Heart right ventricle (tissue), 16 donors: ENCODE data around the gene PLEKHH3. TPM values are rescaled to one million over a fixed set of nuclear protein-coding genes. Genes with fewer than 3 reads are reported as not detected.

ENCODE experiments used
- ATAC-seq, 8 donors: fragments of 200-7000 bp; cut with Tn5 transposase; one replicate each; pipeline ENCODE4 v1.9.1; 2020; ENCODE audit warnings: mild to moderate bottlenecking in 8 of 8, moderate library complexity in 8 of 8, moderate number of reproducible peaks in 1 of 8
- DNase-seq, 2 donors: peaks; one replicate each; pipeline ENCODE4 v3.0.0-alpha.2; 2020
- H3K27ac ChIP-seq, 10 donors: fragments of 200-600 bp; sonication (generic) in 2 of 10; one replicate each; pipeline versions ENCODE4 v1.5.0 to v1.8.0; 2020 to 2022; ENCODE audit warnings: mild to moderate bottlenecking in 3 of 10
- H3K27me3 ChIP-seq, 7 donors: fragments of 200-600 bp; one replicate each; pipeline ENCODE4 v1.8.0; 2021 to 2022; ENCODE audit warnings: mild to moderate bottlenecking in 2 of 7
- H3K36me3 ChIP-seq, 9 donors: fragments of 200-600 bp; sonication (generic) in 1 of 9; one replicate each; pipeline versions ENCODE4 v1.5.0 to v1.8.0; 2020 to 2022; ENCODE audit warnings: mild to moderate bottlenecking in 2 of 9
- H3K4me1 ChIP-seq, 9 donors: fragments of 200-600 bp; sonication (generic) in 1 of 9; one replicate each; pipeline versions ENCODE4 v1.5.0 to v1.8.0; 2020 to 2022; ENCODE audit warnings: mild to moderate bottlenecking in 4 of 9
- H3K4me3 ChIP-seq, 10 donors: fragments of 200-600 bp; sonication (generic) in 2 of 10; one replicate each; pipeline versions ENCODE4 v1.5.0 to v1.8.0; 2020 to 2022; ENCODE audit warnings: mild to moderate bottlenecking in 7 of 10, moderate library complexity in 2 of 10
- H3K9me3 ChIP-seq, 11 donors: fragments of 200-600 bp in 10 of 11; sonication (generic) in 2 of 11; one replicate each; pipeline versions ENCODE4 v1.5.0 to v1.8.0; 2013 to 2022; ENCODE audit warnings: mild to moderate bottlenecking in 2 of 11, control low read depth in 1 of 11, moderate library complexity in 1 of 11
- CTCF ChIP-seq, 9 donors: fragments of 200-600 bp; sonication (generic) in 2 of 9; IDR thresholded peaks; one replicate each; pipeline versions ENCODE4 v1.5.0 to v1.8.0; 2021 to 2022; ENCODE audit warnings: antibody characterized with exemption in 9 of 9, mild to moderate bottlenecking in 5 of 9, moderate library complexity in 1 of 9
- WGBS, 2 donors: extraction: QIAGEN DNeasy Blood & Tissue Kit; methylation state at CpG; one replicate each; pipeline ENCODE4 v1.1.7; 2013; ENCODE audit warnings: inconsistent platforms in 1 of 2; 5-methylcytosine and 5-hydroxymethylcytosine counted together
- intact Hi-C, 10 donors: fragments of 100-400 bp; cut with DNase I; formaldehyde crosslinking; loops; one replicate each; pipeline versions ENCODE4 v1.11.1 to v1.14.2; 2022
- polyA plus RNA-seq, 2 donors: library from polyadenylated mRNA; stranded (reverse); fragments of 200-250 nt; gene quantifications; one replicate each; pipeline ENCODE4 v1.2.3, GENCODE V29; 2013
- total RNA-seq, 10 donors: library from RNA; stranded (reverse); fragmentation: NEBNext Ultra II Directional in 3 of 10; extraction: Animal tissue kit (Norgen Biotek cat#: 25700) in 3 of 10; gene quantifications; one replicate each; pipeline versions ENCODE4 v1.2.1 to v1.2.4, GENCODE V29; 2021 to 2023
- donor health status: Arrhythmogenic right ventricular cardiomyopathy.
- donor health status: ischemic (EF 13 %, LVEDD 7.1; RV severe dilation, severe dysfunction).
- donor health status: healthy with polysubstance abuse.
- donor health status: DM: no; HTN: yes; CAD: no.
- donor health status: DM: no; HTN: no; CAD: no.
- donor health status: ischemic (EF 25% LVEDD 6.9; RV normal size, moderate dysfunction).
- donor health status: ischemic (EF 25% LVEDD 5.7; RV mildly dilated, moderate dysfunction).
- donor health status: healthy.
- donor health status: DM: yes; HTN: yes; CAD: no.
- donor health status: Ischemic cardiomyopathy.
- donor health status: ischemic (EF 35%, LVEDD 5.7; RV mildly dilated, moderate dysfunction).
- donor health status: nonischemic (EF 11% LVEDD 7.7; RV severe dilation, severe dysfunction).
- donor health status: DM: yes; HTN: yes; CAD: no.
- donor health status: PGD.
- donor health status: ischemic (EF 29% LVEDD 5.4; RV normal size, mild dysfunction).
- donor health status: nonischemic (EF 23%, LVEDD 6.1; RV moderate dilation, normal function).

The PLEKHH3 gene
- total and polyA plus RNA-seq, 12 donors, result 12.8 to 42.1 (median 22.8) TPM

DNA sequence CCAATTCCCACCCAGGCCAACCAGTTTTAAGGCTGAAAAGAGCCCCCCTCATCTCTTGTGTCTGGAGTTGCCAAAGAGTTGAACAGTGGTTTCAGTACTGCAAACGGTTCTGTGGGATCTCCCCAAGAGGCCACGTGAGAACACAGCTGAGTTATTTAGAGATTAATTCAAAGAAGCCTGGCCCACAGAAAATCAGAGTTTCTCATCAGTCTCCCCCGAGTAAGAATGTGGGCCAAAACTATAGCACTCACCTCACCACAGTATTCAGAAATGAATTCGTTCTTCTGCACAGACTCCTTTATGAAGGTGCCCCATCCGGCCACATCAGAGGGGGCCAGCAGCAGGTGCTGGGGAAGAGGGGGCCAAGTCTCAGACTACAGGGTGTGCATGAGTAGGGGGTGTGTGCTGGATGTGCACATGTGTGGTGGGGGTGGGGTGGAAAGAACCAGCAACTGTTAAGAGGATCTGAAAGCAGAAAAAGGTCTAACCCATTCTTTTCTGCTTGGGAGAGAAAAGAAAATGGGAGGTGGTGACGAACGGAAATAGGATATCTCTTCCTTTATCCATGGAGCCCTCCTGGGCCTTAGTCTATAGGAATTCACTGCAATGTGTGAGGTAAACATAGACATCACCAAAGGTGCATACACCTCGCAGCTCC, 28.2 kb upstream of the PLEKHH3 start:
- no peaks in the 10 kb centered on the region for H3K27me3 ChIP-seq
- intact Hi-C loops, result no loop called here
- no peak for ATAC-seq
- H3K4me1 ChIP-seq, result no peaks in the 10 kb centered on the region
- no peaks in the 10 kb centered on the region for H3K9me3 ChIP-seq
- DNase-seq, result no peak
- no peak for TF ChIP-seq CTCF (IDR thresholded peaks at IDR 0.05)
- 86 to 88% methylated on average over 8 of the region's 8 CpGs for WGBS, 2 donors
- no peak overlapping the region for H3K4me3 ChIP-seq
- no peak overlapping the region for H3K27ac ChIP-seq
- peaks cover 15 to 100% (median 92%) of the 10 kb centered on the region in 9 donors for H3K36me3 ChIP-seq

DNA sequence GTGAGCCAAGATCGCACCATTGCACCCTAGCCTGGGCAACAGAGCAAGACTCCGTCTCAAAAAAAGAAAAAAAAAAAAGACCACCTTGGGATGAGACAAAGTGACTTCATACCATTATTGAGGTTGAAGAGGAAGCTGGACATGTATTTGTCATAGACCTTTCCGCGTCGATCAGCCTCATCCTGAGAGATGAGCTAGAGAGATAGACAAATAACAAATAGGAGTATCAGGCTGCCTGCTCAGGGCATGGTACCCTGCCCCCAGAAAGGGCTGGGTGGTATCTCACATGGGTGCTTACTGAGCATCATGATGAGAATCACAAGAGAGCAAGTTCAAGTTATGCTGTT, 27.7 kb upstream of the PLEKHH3 start:
- intact Hi-C loops, result no loop called here
- DNase-seq (no peak), ATAC-seq (no peak)
- no peaks in the 10 kb centered on the region for H3K27me3 ChIP-seq
- H3K4me1 ChIP-seq, result peaks cover 0 to 2% (median 1%) of the 10 kb centered on the region in 9 donors
- 95 to 96% methylated on average over 5 of the region's 5 CpGs for WGBS, 2 donors
- H3K4me3 ChIP-seq, result no peak overlapping the region
- no peak for TF ChIP-seq CTCF (IDR thresholded peaks at IDR 0.05)
- no peak overlapping the region for H3K27ac ChIP-seq
- H3K36me3 ChIP-seq, result peaks cover 15 to 100% (median 87%) of the 10 kb centered on the region in 9 donors
- no peaks in the 10 kb centered on the region for H3K9me3 ChIP-seq

DNA sequence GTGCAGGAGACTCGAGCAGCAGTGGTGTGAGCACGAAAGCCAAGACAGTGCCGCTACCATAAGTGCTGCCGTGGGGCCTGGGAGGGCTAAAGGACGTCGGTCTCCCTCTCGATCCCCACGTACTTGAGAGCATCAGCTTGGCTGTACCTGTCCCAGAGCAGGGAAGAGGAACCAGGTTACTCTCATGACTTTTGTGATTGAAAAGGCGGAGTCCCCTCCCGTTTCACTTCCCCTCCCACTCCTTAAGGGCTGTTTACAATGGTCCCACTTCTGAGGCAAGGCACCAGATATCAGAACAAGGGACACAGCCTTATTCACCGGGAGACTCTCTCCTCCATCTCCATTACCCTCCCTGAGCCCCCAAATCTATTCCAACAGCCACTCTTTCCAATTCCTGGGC, 25.7 kb upstream of the PLEKHH3 start:
- ATAC-seq, result no peak
- peaks cover 0 to 11% (median 7%) of the 10 kb centered on the region in 9 donors for H3K4me1 ChIP-seq
- H3K4me3 ChIP-seq, result no peak overlapping the region
- DNase-seq, result no peak
- no peak overlapping the region for H3K27ac ChIP-seq
- H3K9me3 ChIP-seq, result no peaks in the 10 kb centered on the region
- peaks cover 8 to 93% (median 73%) of the 10 kb centered on the region in 9 donors for H3K36me3 ChIP-seq
- intact Hi-C loops, result no loop called here
- no peaks in the 10 kb centered on the region for H3K27me3 ChIP-seq
- TF ChIP-seq CTCF (IDR thresholded peaks at IDR 0.05), result no peak
- WGBS, 2 donors, result 88% methylated on average over 11 of the region's 11 CpGs

DNA sequence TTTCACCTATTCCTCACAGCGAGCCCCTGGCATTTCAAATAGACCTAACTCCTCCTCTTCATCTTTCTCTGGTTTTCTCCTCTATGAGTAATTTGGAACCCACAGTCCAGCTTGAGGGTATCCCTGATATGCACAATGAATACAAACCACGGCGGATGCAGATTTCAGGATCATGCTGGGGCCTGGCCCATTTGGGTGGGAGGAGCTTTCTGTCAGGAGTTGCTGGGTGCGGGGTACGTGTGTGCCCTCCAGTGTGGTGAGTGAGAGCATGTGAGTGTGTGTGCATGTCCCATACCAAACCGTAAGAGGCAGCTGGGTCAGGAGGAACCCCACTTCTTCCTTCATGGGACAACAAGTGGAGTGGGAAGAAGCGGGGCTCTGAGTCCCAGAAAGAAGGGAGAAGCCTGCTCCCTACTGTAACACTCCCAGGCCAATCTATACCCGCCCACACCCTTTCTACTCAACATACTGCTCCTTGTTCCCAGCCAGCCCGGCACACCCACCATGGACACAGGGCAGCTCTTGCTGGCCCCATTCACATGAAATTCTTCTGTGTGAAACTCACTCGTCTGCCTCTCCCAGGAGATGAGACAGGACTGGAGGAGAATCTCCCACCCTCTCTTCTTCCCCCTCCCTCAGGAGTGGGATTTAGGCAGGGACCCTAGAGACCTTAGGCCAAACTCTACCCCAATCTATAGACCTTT, 23.9 kb upstream of the PLEKHH3 start:
- 79 to 80% methylated on average over 10 of the region's 10 CpGs for WGBS, 2 donors

More for the DNA sequence above, 23.9 kb upstream of the PLEKHH3 start:
- intact Hi-C loops, result no loop called here
- no peak for ATAC-seq
- no peak for DNase-seq
- Histone ChIP-seq H3K4me3 (no peak overlapping the region), H3K27ac (no peak overlapping the region), H3K9me3 (no peaks in the 10 kb centered on the region), H3K36me3 (peaks cover 8 to 93% (median 67%) of the 10 kb centered on the region in 9 donors), H3K27me3 (no peaks in the 10 kb centered on the region), H3K4me1 (peaks cover 0 to 11% (median 7%) of the 10 kb centered on the region in 9 donors)
- TF ChIP-seq CTCF (IDR thresholded peaks at IDR 0.05), result no peak
